COR-L47 (cell line): Measurements from ENCODE around the gene BSND.
"Not testable (repeated sequence)": the region's sequence is repeated elsewhere in the genome, so short reads cannot be mapped to it uniquely, and the experiment has no call there.

Experiments
- DNase-seq: peaks from one replicate; lab custom pipeline; 2025; lab: John Stamatoyannopoulos, UW

Gene BSND

DNA sequence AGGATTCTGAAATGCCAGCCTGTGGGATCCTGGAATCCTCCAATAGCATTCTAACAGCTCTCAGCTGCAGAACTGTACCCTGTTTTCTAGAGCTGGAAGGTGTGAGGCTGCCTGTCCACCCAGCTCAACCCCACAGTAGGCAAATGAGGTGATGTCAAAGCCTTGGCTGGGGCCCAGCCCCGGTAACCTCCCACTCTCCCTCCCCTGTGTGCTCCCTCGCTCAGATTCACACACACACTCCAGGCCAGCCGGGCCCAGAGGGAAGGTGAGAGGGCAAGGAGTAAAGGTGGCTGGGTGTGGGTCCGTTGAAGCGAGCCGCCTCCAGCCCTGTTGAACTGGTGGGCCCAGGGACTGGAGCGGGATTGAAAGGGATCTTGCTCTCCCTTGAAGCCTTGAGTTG is at the start of gene BSND:
TSS of gene BSND (plus strand) at position 257 of the 400 bp plus-strand sequence. CDS start 254 bp downstream, outside the sequence.
- no peak for DNase-seq

DNA sequence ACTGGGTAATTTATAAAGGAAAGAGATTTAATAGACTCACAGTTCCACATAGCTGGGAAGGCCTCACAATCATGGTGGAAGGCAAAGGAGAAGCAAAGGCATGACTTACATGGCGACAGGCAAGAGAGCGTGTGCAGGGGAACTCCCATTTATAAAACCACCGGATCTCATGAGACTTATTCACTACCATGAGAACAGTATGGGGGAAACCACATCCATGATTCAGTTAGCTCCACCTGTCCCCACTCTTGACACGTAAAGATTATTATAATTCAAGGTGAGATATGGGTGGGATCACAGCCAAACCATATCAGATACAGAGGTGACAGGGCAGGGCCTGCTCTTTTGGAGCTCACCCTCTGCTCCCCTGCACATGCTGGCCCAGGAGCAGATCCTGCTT is 49.7 kb upstream of the BSND start:
- DNase-seq: no peak

DNA sequence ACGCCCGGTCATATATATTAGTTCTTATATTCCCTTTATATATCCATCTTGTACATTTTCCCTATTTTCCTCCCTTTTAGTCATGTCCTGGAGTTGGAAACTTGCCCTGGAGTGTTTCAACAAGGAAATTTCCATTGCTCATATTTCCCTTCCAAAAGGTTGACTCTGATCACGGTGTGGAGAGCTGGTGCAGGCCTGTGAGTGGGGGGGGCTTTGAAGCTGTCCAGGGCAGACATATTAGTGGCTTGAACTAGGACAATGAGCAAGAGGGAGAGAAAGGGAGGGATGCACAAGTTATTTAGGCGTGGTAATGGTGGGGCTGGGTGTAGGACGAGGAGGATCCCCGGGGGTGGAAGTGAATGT is 48.7 kb upstream of the BSND start:
- DNase-seq: no peak

DNA sequence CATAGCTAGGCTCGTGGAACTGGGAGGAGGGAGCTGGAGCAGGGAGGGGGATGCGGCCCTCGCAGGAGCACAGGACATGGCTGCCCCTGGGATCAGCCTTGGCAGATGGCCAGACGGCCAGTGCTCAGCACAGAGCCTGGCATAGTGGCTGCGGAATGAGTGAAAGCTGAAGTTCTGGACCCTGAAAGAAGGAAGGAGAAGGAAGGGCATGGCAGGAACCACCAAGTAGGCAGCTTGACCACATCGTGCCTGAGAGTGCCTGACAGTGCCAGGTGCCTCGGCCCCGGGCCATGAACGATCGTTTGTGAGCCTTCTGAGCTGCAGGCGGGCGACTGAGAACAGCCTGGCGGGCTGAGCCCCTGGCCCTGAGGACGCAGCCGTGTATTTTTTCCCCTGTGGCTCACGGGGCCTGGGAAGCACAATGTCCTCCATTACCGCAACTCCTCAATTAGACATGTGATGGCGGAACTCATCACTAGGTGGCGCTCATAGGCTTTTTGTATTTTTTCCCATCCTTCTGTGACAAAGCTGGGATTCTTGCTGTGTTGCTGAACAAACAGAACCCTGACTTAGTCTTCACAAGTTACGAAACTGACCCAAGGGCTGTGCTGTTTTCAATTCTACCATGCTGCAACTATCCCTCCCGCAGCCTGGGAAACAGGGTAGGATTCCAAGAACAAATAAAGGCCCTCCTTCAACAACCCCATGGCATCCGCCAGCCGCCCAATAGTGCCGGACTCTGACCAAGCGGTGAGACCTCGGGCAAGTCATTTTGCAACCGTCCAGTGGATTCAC is 48.2 kb upstream of the BSND start:
- peak; percentile 72 for DNase-seq

DNA sequence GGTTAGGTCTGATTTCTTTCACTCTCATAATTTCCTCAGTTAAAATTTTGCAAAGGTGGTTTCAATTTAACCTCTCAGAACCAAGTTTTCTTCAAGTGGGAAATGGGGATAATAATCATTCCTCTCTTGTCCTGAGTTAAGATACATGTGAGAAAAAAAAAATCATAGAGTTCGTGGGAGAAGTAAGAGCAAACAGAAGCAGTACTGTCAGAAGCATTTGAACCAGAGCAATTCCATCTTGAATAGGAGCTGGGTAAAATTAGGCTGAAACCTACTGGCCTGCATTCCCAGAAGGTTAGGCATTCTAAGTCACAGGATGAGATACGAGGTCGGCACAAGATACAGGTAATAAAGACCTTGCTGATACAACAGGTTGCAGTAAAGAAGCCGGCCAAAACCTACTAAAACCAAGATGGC is 46.9 kb upstream of the BSND start:
- no peak for DNase-seq

DNA sequence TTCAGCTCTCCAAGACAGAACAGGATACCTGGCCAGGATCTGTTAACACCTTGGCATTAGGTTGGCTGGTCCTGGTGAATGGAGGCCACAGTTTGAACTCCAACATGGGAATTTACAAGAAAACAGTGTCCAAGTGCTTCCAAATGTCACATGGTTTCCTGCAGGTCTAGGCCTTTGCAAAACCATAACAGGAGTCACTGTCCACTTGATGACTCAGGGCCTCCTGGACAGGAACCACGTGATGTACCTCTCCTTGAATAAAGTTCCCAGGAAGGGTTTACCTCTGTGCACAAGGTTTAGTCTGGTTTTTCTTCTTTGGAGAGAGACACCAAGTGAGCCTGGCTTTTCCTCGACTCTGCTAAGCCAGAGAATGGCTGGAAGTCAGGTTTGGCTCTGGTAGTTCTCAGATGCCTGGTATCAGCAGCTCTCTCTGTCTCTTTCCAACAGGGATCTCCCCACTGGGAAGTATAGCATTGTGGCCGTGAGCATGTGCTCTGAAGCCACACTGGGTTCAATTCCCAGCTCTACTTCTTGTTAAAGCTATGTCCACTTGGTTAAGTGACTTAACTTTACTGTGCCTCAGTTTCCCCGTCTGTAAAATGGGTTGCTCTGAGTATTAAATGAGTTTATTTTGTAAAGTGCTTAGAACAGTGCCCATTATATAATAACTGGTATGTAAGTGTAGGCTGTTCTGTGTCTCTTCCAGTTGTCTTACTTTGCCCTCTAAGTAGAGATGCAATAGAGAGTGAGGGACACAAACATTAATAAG is 45.6 kb upstream of the BSND start:
- DNase-seq: no peak

DNA sequence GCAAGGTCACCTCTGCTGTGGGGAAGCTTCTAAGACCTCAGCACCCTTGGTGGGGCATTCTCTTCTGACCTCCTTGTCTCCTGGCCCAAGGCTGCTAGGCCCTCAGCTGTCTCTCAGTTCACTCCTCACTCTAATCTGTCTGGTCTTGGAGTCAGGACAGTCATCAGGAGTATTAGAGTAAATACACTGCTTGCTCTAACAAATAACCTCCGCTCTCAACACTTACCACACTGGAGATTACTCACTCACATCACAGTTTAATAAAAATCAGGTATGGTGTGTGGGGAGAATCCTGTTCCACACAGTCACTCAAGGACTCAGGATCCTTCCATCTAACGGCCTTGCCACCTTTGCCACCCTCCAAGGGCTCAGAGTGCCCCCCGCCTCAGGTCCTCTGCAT is 44.9 kb upstream of the BSND start:
- no peak for DNase-seq

DNA sequence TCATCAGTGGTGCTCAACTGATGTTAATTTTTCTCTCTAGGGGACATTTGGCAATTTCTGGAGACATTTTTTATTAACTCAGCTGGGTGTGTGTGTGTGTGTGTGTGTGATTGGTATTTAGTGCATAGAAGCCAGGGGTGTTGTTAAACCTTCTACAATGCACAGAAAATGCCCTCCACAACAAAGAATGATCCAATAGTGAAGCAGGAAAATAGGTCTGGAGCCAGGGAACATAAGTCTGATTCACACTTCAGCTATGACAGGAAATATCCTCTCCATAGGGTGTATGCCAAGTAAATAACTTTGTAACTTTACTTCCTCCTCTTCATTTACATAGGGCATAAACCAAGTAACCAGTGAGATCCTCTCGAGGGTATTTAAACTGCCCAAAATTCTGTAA is 43.4 kb upstream of the BSND start:
- DNase-seq: no peak

DNA sequence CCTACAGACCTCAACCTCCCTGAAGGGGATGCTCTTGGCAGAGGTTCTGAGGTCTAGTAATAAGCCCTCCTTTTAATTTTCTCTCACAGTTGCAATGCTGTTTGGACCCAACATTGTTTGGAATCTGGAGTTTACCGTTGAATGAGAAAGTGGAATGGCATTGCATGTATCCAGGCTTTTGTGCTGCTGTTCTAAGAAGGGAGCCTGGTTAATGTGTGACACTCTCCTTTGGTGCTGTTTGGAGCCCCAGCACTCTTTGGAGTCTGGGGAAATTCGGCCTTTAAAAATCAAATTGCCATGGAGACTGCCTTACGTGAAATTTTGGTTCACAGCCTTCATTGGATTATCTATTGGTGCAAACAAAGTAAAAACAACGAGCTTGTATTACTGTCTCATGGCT is 42.0 kb upstream of the BSND start:
- no peak for DNase-seq

DNA sequence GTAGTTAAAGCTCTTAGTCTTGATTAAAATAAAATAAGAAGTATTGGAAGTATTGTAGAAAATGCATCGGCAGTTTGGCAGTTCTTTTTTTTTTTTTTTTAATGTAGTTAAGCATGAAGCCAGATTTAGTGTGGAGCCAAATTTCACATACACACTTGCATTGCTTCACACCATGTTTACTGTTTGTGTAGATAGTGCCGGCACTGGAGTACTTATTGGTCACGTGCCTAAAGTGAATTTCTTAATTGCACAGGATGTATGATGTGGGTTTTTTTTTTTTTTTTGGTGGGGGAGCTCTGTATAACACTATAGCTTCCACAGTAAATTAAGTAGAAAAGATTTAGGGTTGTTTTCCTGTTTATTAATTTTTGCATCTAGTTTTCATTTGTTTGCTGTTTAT is 39.5 kb upstream of the BSND start:
- no peak for DNase-seq

DNA sequence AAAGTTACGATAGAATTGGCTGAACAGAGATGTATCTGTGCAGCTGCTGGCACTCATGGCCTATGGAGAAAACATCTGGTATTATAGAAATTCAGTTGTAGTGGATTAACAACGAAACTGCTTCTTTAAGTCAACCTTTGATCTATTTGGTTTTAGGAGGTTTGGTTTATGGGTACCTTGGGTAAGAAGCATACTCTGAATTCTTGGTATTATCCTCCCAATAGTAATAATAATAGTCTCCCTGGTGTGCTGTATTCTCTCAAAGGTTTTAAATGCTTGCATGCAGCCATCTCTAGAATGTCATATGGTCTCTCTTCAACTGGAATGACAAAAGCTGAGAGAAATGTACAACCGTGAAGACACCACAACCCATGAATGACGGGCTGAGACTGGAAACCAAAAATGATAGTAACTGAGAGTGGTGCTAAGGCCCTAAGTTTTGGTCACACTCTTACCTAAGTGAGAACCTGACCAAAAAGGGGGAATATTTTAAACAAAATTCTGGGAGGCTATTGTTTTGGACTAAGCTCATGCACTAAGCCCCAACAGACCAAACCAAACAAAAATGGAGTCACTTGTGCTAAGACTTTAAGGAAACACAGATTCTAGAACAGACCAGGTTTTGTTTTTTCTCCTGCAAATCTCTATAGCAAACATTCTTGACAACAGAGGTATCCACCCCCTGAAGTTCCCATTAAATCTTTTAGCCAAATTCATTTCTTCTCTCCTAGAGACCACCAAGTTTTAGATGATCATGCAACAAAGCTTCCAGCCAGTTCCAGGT is 35.9 kb upstream of the BSND start:
- DNase-seq: no peak

DNA sequence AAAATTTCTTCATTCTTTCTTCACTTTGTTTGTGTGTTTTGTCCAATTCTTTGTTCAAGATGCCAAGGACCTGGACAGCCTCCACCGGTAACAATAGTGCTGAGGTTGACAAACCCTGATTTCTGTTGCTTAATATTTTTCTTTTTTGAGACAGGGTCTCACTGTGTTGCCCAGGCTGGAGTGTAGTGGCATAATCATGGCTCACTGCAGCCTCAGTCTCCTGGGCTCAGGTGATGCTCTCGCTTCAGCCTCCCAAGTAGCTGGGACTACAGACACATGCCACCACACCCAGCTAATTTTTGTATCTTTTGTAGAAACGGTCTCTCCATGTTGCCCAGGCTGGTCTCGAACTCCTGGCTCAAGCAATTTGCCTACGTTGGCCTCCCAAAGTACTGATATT is 34.9 kb upstream of the BSND start:
- not testable (repeated sequence) for DNase-seq

DNA sequence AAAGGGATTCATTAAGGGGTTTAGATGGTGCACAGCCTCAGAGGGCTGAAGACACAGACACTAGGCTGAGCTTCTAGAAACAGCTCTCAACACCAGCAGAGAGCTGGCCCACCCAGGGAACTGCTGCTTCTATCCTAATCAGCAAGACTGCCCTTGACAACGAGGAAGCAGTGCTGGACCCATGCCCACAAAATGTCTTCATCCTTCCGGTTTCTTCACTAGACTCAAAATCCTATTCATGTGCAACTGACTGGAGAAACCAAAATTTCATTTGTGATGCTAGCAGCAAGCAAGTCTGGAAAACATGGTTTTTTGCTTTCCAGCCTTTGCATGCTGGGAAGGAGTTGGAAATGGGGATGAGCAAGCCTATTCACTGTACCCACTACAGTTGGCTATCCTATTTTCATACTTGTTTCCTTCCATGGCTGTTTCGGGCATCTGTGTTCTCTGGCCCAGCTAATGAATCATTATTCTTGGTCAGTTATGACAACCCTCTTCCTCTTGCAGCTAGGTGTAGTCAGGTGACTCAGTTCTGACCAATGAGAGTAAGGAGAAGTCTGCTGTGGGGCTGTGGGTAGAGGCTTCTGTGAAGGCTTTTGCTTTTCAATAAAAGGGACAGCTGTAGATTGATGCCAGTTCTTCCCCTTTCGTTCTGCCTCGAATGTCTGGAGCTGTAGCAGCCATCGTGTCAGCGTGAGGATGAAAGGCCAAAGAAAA is 33.0 kb upstream of the BSND start:
- peak; percentile 46 for DNase-seq

DNA sequence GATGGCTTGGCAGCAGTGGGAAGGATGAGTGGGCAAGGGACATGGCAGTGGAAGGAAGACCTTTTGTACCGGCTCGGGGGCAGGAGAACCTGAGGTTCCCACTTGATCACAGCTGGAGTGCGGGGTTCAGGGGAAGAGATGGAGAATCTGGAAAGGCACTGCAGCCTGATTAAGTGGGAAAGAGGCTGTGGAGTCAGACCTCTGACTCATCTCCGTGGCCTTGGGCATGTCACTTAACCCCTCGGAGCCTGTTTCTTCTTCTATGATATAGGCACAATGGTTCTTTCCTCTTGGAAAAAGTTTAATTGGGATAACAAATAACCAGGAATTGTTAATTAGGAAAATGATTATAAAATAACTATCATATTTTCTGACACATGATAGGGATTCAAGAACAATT is 31.4 kb upstream of the BSND start:
- no peak for DNase-seq

DNA sequence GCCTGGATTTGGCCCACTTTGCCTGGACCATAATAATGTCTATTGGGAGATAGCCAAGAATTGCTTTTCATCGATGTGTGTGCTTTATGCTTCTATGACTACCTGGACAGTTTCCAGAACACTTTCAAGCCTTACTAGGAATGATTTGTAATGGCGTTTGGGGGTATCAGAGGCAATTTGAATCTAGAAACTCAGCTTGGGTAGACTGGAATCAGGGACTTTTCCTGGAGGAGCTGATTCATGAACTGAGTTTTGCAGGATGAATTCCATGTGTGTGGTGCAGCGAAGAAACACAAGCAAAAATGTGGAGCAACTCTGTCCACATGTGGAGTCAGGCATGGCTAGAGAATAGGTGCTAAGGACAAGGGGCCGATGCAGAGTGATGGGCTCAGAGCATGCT is 30.2 kb upstream of the BSND start:
- DNase-seq: peak; percentile 53

DNA sequence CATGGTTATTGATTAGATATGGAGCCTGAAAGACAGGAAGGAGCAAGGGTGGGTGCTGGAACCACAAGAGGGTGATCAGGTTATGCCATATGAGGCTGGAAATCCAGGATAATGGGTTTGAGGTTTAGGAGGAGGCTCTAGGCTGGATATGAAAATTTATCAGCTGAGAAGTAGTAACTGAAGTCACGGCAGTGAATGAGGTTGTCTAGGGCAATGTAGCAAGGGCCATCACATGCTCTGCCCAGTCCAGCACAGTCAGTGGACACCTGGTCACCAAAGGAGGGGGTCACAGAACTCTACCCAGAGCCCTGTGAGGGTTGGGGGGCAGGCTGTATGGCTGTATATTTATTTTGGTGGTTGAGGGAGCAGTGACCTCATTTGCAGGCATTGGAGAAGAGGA is 28.9 kb upstream of the BSND start:
- no peak for DNase-seq

DNA sequence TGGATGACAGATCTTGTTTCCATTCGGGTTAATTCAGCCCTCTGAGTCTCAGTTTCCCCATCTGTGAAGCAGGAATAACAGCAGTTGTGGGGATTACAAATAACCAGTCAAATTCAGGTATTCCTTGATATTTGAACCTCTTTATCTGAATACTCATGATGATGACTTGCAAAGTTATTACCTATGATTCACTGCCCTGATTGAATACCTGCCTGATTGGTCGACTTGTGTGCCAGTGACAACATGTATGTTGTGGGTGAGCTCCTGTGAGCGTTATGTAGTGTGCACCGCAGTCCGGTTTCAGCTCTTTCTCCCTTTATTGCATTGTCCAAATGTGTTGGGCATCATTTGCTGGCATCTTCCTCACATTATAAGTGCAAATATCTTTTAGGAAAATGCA is 27.8 kb upstream of the BSND start:
- DNase-seq: no peak

DNA sequence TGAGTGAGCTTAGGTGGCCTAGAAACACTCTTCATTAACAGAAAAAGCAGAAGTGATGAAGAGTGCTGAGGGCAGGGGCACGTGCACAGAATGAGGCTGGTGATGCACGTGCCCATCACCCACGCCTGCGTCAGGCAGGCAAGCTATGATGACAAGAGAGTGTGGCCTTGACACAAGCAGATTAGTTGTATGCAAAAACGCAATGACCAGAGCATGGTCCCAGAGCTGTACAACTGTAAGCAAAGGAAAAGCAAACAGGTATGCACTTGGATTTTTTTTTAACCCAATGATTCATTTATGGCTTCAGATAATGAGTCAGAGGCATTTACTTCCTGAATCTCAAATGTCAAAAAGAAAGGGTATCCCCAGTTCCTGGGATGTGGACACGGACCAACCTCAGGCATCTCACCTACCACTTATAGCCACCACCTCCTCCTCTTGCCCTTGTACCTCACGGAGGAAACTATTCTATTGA is 27.4 kb upstream of the BSND start:
- DNase-seq: no peak

DNA sequence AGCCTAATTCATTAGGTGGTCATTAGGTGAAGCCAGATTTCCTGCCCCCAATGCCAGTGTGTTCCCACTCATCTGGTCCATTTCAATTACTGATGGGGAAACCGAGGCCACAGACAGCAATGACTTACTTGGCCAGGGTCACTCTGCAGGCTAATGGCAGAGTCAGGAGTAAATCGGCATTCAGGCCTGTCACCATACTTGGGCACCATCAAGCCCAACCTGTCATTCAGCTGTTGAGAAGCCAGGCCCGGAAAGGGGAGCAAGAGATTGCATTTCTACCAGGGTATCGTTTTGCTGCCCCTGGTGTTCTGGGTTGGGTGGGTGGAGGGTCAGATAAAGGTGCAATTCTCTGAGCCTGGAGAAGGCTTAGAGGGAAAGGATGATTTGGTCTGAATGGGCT is 26.3 kb upstream of the BSND start:
- no peak for DNase-seq

DNA sequence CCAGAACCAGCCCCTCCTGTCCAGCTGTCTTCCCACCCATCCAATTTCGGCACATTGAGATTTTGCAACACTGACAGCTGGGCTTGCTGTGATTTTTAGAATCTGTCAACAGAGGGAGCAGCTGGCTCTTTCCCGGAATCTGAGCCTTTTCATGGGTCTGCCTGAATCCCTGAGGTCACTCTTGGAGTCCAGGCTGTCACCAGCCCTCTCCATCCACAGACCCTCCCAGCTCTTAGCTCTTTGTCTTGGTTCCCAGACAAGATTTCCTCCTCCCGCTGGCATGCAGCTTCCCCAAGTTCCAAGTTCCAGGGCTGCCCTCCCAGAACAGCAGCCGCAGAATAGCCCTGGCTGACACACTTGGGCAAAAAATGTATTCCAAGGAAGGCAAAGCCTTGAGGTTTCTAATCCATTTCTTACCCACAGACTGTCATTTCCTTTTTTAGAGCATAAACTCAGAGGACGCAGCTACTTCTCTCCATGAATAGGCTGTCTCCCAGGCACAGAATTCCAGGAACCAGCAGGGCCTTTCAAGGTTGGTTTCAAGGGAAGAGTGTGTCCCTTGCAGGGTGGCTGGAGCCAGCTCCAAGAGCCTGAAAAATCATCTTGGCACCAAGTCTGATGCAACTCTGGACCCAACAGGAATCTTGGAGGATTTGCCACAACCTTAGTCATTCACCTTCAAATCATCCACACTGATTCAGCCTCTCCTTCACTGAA is 25.4 kb upstream of the BSND start:
- peak; percentile 15 for DNase-seq

DNA sequence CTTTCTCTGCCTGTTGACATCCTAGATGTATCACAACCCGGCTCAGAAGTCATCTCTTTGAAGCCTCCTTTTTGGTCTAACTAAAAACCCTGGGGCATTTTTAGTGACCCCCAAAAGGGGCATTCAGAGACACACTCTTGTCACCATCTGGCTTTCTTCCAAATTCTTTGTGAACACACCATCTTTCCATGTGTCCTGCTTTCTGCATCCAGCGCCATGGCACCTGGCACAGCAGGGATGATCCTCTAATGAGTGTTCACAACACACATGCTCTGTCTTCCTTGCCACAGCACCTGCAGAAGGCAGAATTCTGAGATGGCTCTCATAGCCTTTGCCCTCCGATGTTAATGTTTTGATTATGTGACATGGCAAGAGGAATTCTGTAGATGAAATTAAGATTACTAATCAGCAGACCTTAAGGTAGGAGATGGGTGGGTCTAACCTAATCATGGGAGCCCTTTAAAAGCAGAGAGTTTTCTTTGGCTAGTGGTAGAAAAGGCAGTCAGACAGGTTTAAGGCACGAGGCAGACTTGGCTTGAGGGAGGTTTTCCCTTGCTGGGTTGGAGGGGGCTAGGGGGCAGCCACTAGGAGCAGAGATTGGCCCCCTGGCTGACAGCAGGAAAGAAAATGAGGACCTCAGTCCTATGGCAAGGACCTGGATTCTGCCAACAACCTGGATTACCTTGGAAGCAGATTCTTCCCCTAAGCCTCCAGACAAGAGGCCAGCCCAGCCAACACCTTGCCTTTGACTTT is 23.2 kb upstream of the BSND start:
- peak; percentile 96 for DNase-seq
